Measurements from ENCODE around the gene KIAA0513.
"Not testable (repeated sequence)": the region's sequence is repeated elsewhere in the genome, so short reads cannot be mapped to it uniquely, and the experiment has no call there.

KIAA0513 gene

GRCh38 chr16:85104821-85105391 is 77.3 kb downstream of the KIAA0513 start:
- peak in 1 of 2 donors; percentile 6 for DNase-seq (ENCODE audit: extremely low read depth in 1 of 2, low read depth in 1 of 2)

GRCh38 chr16:85105475-85105874 is 77.9 kb downstream of the KIAA0513 start:
- no peak for DNase-seq (ENCODE audit: extremely low read depth in 1 of 2, low read depth in 1 of 2)

GRCh38 chr16:85107083-85107482 is 79.5 kb downstream of the KIAA0513 start:
- no peak for DNase-seq (ENCODE audit: extremely low read depth in 1 of 2, low read depth in 1 of 2)

GRCh38 chr16:85107532-85107931 is 79.9 kb downstream of the KIAA0513 start:
- no peak for DNase-seq (ENCODE audit: extremely low read depth in 1 of 2, low read depth in 1 of 2)

- no peak for DNase-seq (ENCODE audit: extremely low read depth in 1 of 2, low read depth in 1 of 2)
These were observed 82.5 kb downstream of the KIAA0513 start for GRCh38 chr16:85110105-85110504.

GRCh38 chr16:85111184-85111583 is 83.6 kb downstream of the KIAA0513 start:
- DNase-seq (ENCODE audit: extremely low read depth in 1 of 2, low read depth in 1 of 2) = no peak

- no peak for DNase-seq (ENCODE audit: extremely low read depth in 1 of 2, low read depth in 1 of 2)
These were observed 84.8 kb downstream of the KIAA0513 start, which contains the start of gene CIBAR2 for GRCh38 chr16:85112364-85112763. Gene CIBAR2, minus strand, starts transcription at chr16:85112472. Its CDS starts 120 bp downstream, at chr16:85112352.

- no peak for DNase-seq (ENCODE audit: extremely low read depth in 1 of 2, low read depth in 1 of 2)
These were observed 85.7 kb downstream of the KIAA0513 start for GRCh38 chr16:85113168-85113733.

- no peak for DNase-seq (ENCODE audit: extremely low read depth in 1 of 2, low read depth in 1 of 2)
These were observed 86.3 kb downstream of the KIAA0513 start for GRCh38 chr16:85113913-85114312.

GRCh38 chr16:85114909-85115567 is 87.4 kb downstream of the KIAA0513 start:
- DNase-seq (ENCODE audit: extremely low read depth in 1 of 2, low read depth in 1 of 2) = peak; percentile 43 to 68

- no peak for DNase-seq (ENCODE audit: extremely low read depth in 1 of 2, low read depth in 1 of 2)
These were observed 89.8 kb downstream of the KIAA0513 start for GRCh38 chr16:85117418-85117817.

GRCh38 chr16:85120006-85120340 is 92.4 kb downstream of the KIAA0513 start:
- no peak for DNase-seq (ENCODE audit: extremely low read depth in 1 of 2, low read depth in 1 of 2)

GRCh38 chr16:85123441-85123840 is 95.8 kb downstream of the KIAA0513 start:
- not testable (repeated sequence) for DNase-seq (ENCODE audit: extremely low read depth in 1 of 2, low read depth in 1 of 2)

- DNase-seq (ENCODE audit: extremely low read depth in 1 of 2, low read depth in 1 of 2) = no peak
These were observed 96.5 kb downstream of the KIAA0513 start for GRCh38 chr16:85123891-85124635.

- DNase-seq (ENCODE audit: extremely low read depth in 1 of 2, low read depth in 1 of 2) = no peak
These were observed 97.2 kb downstream of the KIAA0513 start for GRCh38 chr16:85124636-85125346.

GRCh38 chr16:85125570-85126393 is 98.2 kb downstream of the KIAA0513 start:
- no peak for DNase-seq (ENCODE audit: extremely low read depth in 1 of 2, low read depth in 1 of 2)

- no peak for DNase-seq (ENCODE audit: extremely low read depth in 1 of 2, low read depth in 1 of 2)
These were observed 98.8 kb downstream of the KIAA0513 start for GRCh38 chr16:85126394-85126704.

- DNase-seq (ENCODE audit: extremely low read depth in 1 of 2, low read depth in 1 of 2) = no peak
These were observed 99.2 kb downstream of the KIAA0513 start for GRCh38 chr16:85126705-85127378.

GRCh38 chr16:85127379-85127723 is 99.8 kb downstream of the KIAA0513 start:
- no peak for DNase-seq (ENCODE audit: extremely low read depth in 1 of 2, low read depth in 1 of 2)
